CD4-positive, alpha-beta T cell treated with Interleukin-17A for 1 hour (primary cell): ENCODE results near the gene IL16.
"Not testable (repeated sequence)": the region's sequence is repeated elsewhere in the genome, so short reads cannot be mapped to it uniquely, and the experiment has no call there.

ENCODE experiments used
- DNase-seq: peaks from one replicate; pipeline ENCODE4 v3.0.0-alpha.2; 2020

Gene IL16

DNA sequence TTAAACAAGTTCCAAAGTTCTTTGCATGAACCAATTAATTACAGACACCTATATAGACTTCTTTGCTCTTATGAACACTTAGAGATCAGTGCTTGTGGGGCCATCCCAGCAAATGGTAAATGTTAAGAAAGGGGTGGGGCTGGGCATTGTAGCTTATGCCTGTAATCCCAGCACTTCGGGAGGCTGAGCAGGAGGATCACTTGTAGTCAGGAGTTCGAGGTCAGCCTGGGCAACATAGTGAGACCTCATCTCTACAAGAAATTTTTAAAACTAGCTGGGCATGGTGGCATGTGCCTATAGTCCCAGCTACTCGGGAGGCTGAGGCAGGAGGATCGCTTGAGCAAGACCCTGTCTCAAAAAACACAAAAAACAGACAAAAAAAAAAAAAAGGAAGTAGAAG lies 146.7 kb downstream of the IL16 start:
- DNase-seq, result no peak

- no peak for DNase-seq
Observed at GRCh38 chr15:81346611-81347010, 149.9 kb downstream of the IL16 start.

- no peak for DNase-seq
Observed at GRCh38 chr15:81347910-81348309, 151.2 kb downstream of the IL16 start.

- DNase-seq, result not testable (repeated sequence)
Observed at GRCh38 chr15:81348691-81349090, 152.0 kb downstream of the IL16 start.

GRCh38 chr15:81349271-81349670 lies 152.6 kb downstream of the IL16 start:
- no peak for DNase-seq

- DNase-seq, result no peak
Observed at GRCh38 chr15:81351651-81352050, 155.0 kb downstream of the IL16 start.

GRCh38 chr15:81356252-81356651 lies 159.6 kb downstream of the IL16 start:
- no peak for DNase-seq

DNA sequence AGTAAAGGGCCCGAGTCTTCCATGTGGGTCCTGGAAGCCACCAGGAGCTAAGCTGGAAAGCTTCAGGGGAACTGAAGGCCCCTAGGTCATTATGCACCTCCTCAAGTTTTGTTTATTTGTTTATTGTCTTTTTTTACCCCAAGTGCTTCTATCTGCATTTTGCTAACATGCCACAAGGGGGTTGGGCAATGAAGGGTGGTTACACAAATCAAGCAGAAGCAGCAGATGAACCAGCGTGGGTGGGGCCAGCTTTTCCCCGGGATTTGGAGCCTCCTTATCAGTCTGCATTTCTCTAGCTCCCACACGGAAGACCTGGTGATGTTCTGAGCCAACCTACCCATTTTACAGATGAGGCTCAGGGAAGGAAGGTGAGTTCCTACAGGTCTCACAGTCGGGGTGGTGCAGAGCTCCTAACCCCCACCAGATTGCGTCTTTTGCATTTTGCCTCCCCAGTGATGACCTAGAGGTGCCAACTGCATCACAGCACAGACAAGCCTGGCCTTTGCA lies 160.6 kb downstream of the IL16 start:
- DNase-seq, result no peak

DNA sequence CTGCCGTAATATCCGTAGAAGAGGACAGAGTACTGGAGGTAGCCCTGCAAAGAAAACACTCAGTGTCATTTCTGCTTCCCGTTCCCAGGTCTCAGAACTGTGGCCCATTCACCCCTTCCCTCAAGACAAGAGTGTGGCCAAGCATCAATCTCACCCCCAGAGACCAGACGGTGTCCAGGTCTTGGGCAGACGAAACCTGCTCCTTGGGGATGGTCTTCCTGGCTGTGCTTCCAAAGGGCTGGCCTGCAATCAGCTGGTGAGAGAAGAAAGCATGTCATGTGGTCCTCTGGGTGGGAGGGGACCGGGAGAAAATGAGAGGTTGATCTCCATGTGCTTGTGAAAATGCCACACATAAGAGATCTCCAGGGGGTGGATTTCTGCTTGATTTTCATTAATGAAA lies 161.6 kb downstream of the IL16 start:
- DNase-seq, result no peak

- no peak for DNase-seq
Observed at GRCh38 chr15:81360491-81360890, 163.8 kb downstream of the IL16 start.

DNA sequence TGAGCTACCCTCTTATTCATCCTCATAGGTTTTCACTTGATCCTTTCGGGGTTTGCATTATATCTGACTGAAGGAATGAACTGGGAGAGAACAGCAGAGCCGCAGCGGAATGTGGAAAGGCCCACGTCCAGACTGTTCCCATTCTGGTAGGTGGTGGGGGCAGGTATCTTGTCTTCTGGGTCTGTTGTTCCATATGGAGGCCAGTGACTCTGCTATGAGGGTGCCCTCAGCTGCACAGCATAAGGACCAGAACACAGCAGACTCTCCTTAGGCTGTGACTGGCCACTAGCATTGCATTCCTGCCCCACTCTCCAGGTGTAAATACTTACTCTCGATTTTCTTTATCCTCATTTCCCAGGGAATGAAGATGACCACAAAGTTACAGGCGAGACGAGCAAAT lies 165.2 kb downstream of the IL16 start:
- no peak for DNase-seq

DNA sequence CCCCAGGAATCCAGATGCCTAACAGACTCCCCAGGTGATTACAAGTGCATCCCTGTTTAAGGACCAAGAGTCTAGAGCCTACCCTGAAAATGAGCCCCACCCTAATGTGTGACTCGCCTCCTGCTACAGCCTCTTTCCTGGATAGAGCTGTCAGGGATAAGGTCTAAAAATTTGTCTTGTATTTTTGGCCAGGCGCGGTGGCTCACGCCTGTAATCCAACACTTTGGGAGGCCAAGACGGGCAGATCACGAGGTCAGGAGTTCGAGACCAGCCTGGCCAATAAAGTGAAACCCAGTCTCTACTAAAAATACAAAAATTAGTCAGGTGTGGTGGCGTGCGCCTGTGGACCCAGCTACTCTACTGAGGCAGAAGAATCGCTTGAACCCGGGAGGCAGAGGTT lies 166.1 kb downstream of the IL16 start:
- DNase-seq, result no peak

GRCh38 chr15:81363276-81363675 lies 166.6 kb downstream of the IL16 start:
- no peak for DNase-seq
